Measurements from ENCODE around the gene ATRNL1. TPM values are rescaled to one million over a fixed set of nuclear protein-coding genes. Genes with fewer than 3 reads are reported as not detected.

ATRNL1 gene
- polyA plus RNA-seq, 1 of the 3 experiments (the other 2 are of a cell fraction) = 0.67 TPM

DNA sequence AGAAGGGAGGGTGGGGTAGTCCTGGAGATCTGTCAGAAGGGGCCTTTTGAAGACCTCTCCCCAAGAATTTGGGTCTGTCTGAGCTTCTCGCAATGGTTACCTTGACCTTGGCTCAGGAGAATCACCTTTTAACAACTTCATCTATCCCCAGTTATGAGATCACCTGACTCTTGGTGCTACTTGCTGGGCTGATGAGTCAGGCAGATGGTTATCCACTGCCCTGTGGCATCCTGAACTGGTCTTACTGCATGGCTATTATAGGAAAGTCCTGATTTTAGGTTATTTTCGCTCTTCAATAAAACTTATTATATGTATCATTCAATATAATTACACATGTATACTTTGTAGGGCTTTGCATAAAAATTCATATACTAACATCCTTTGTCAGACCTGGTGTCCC is 905.1 kb downstream of the ATRNL1 start:
- TF ChIP-seq RFX5 (IDR thresholded peaks at IDR 0.05; ENCODE audit: low read length) = no peak
- TF ChIP-seq POLR2AphosphoS5 (IDR thresholded peaks at IDR 0.05; ENCODE audit: low read depth, low read length) = no peak
- no peak for TF ChIP-seq MEF2A (IDR thresholded peaks at IDR 0.05; ENCODE audit: borderline replicate concordance, low read depth)
- TF ChIP-seq GATA2 (CRISPR knock-in tag; IDR thresholded peaks at IDR 0.05) = no peak
- TF ChIP-seq RAD21 (IDR thresholded peaks at IDR 0.05; ENCODE audit: low read length) = no peak
- no peak for TF ChIP-seq EZH2phosphoT487 (IDR thresholded peaks at IDR 0.05; ENCODE audit: borderline replicate concordance, low read depth)
- no peak for TF ChIP-seq TEAD4 (IDR thresholded peaks at IDR 0.05; ENCODE audit: borderline replicate concordance, insufficient read depth)
- TF ChIP-seq, protein P1, sequence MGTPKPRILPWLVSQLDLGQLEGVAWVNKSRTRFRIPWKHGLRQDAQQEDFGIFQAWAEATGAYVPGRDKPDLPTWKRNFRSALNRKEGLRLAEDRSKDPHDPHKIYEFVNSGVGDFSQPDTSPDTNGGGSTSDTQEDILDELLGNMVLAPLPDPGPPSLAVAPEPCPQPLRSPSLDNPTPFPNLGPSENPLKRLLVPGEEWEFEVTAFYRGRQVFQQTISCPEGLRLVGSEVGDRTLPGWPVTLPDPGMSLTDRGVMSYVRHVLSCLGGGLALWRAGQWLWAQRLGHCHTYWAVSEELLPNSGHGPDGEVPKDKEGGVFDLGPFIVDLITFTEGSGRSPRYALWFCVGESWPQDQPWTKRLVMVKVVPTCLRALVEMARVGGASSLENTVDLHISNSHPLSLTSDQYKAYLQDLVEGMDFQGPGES (IDR thresholded peaks at IDR 0.05; ENCODE audit: low read depth, low read length) = no peak
- no peak for TF ChIP-seq SIN3A (IDR thresholded peaks at IDR 0.05; ENCODE audit: borderline replicate concordance, low read depth, low read length)
- no peak for TF ChIP-seq YY1 (IDR thresholded peaks at IDR 0.05; ENCODE audit: low read depth)
- TF ChIP-seq, protein P2, sequence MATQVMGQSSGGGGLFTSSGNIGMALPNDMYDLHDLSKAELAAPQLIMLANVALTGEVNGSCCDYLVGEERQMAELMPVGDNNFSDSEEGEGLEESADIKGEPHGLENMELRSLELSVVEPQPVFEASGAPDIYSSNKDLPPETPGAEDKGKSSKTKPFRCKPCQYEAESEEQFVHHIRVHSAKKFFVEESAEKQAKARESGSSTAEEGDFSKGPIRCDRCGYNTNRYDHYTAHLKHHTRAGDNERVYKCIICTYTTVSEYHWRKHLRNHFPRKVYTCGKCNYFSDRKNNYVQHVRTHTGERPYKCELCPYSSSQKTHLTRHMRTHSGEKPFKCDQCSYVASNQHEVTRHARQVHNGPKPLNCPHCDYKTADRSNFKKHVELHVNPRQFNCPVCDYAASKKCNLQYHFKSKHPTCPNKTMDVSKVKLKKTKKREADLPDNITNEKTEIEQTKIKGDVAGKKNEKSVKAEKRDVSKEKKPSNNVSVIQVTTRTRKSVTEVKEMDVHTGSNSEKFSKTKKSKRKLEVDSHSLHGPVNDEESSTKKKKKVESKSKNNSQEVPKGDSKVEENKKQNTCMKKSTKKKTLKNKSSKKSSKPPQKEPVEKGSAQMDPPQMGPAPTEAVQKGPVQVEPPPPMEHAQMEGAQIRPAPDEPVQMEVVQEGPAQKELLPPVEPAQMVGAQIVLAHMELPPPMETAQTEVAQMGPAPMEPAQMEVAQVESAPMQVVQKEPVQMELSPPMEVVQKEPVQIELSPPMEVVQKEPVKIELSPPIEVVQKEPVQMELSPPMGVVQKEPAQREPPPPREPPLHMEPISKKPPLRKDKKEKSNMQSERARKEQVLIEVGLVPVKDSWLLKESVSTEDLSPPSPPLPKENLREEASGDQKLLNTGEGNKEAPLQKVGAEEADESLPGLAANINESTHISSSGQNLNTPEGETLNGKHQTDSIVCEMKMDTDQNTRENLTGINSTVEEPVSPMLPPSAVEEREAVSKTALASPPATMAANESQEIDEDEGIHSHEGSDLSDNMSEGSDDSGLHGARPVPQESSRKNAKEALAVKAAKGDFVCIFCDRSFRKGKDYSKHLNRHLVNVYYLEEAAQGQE (IDR thresholded peaks at IDR 0.05; ENCODE audit: low read depth, low read length) = no peak
- TF ChIP-seq, protein P3, sequence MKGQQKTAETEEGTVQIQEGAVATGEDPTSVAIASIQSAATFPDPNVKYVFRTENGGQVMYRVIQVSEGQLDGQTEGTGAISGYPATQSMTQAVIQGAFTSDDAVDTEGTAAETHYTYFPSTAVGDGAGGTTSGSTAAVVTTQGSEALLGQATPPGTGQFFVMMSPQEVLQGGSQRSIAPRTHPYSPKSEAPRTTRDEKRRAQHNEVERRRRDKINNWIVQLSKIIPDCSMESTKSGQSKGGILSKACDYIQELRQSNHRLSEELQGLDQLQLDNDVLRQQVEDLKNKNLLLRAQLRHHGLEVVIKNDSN (IDR thresholded peaks at IDR 0.05; ENCODE audit: borderline replicate concordance, low read depth) = no peak
- no peak for TF ChIP-seq ELF1 (IDR thresholded peaks at IDR 0.05)
- H3K9me3 ChIP-seq = no peaks in the 10 kb centered on the region
- DNase-seq = no peak
- H3K27me3 ChIP-seq (ENCODE audit: insufficient read depth) = no peaks in the 10 kb centered on the region
- H3K9me2 ChIP-seq = no peaks in the 10 kb centered on the region
- ChIA-PET CTCF (no interaction called here), POLR2A (no interaction called here)
- H3K4me1 ChIP-seq (ENCODE audit: control insufficient read depth in 1 of 2, insufficient read depth in 2 of 2, low read depth in 1 of 2, low read length in 1 of 2) = peaks cover 0 to 9% of the 10 kb centered on the region in 2 experiments; a peak in 1 of 4 replicates
- H3K36me3 ChIP-seq (replicated peaks in 1 of 2; ENCODE audit: control insufficient read depth in 1 of 2, insufficient read depth in 2 of 2, low read length in 1 of 2) = no peaks in the 10 kb centered on the region
- H3K27ac ChIP-seq (ENCODE audit: low read depth in 2 of 2, low read length in 1 of 2) = no peak overlapping the region
- H3K4me3 ChIP-seq (ENCODE audit: low read depth in 2 of 2, low read length in 1 of 2) = no peak overlapping the region
- H4K20me1 ChIP-seq (ENCODE audit: insufficient read depth) = no peaks in the 10 kb centered on the region
- 31% methylated on average over 2 of the region's 2 CpGs for WGBS (ENCODE audit: low lambda C conversion rate)
- H3K79me2 ChIP-seq (ENCODE audit: insufficient read depth) = no peaks in the 10 kb centered on the region
- H2AFZ ChIP-seq (ENCODE audit: low read depth) = no peak overlapping the region
- H3K9ac ChIP-seq = no peak overlapping the region
- H3K4me2 ChIP-seq = no peak overlapping the region
- no peaks in the 10 kb centered on the region for H3F3A ChIP-seq (replicated peaks; ENCODE audit: insufficient read depth)

Other genes starting within 250 kb of the ATRNL1 start
- 9.9 and 11.1 TPM in 2 replicates for gene TRUB1, start 155.2 kb upstream of the ATRNL1 start, polyA plus RNA-seq (2012; rRNA removed)